Measurements from ENCODE around the gene MRPL1.
"Not testable (repeated sequence)": the region's sequence is repeated elsewhere in the genome, so short reads cannot be mapped to it uniquely, and the experiment has no call there.

- not testable (repeated sequence) for TF ChIP-seq CBX2 (IDR thresholded peaks at IDR 0.05; ENCODE audit: borderline replicate concordance, low read depth); ZFP36 (IDR thresholded peaks at IDR 0.05; ENCODE audit: borderline replicate concordance, partially characterized antibody); POLR2A (IDR thresholded peaks at IDR 0.05; ENCODE audit: low read length); RNF2 (IDR thresholded peaks at IDR 0.05; ENCODE audit: borderline replicate concordance, low read depth); HES2 (IDR thresholded peaks at IDR 0.05); ESRRA (IDR thresholded peaks at IDR 0.05; ENCODE audit: borderline replicate concordance, low read length); CTCF (IDR thresholded peaks at IDR 0.05); BHLHE40 (IDR thresholded peaks at IDR 0.05; ENCODE audit: low read depth, low read length); ZSCAN20 (CRISPR knock-in tag; IDR thresholded peaks at IDR 0.05)
Measured at GRCh38 chr4:77973657-77974056, 111.0 kb downstream of the MRPL1 start.

Measured in A549 (cell line).